CD1c-positive myeloid dendritic cell (primary cell): Measurements from ENCODE around the gene NGFR.
"Not testable (repeated sequence)": the region's sequence is repeated elsewhere in the genome, so short reads cannot be mapped to it uniquely, and the experiment has no call there.

ENCODE experiments used
- DNase-seq: peaks from one replicate; pipeline ENCODE4 v3.0.0-alpha.2; 2016; ENCODE audit errors: extremely low spot score

The NGFR gene

GRCh38 chr17:49496183-49496866, 1.2 kb downstream of the NGFR start:
- DNase-seq, result peak; percentile 81

- DNase-seq, result no peak
Observed at GRCh38 chr17:49496867-49497147, 1.7 kb downstream of the NGFR start.

GRCh38 chr17:49497148-49498028, 2.3 kb downstream of the NGFR start:
- no peak for DNase-seq

GRCh38 chr17:49498029-49498615, 3.0 kb downstream of the NGFR start:
- DNase-seq, result no peak

- DNase-seq, result no peak
Observed at GRCh38 chr17:49501496-49501895, 6.4 kb downstream of the NGFR start.

GRCh38 chr17:49502254-49502653, 7.2 kb downstream of the NGFR start:
- DNase-seq, result no peak

- not testable (repeated sequence) for DNase-seq
Observed at GRCh38 chr17:49502680-49503079, 7.6 kb downstream of the NGFR start.

- no peak for DNase-seq
Observed at GRCh38 chr17:49504369-49504768, 9.3 kb downstream of the NGFR start.

- no peak for DNase-seq
Observed at GRCh38 chr17:49505854-49506253, 10.8 kb downstream of the NGFR start.

- DNase-seq, result no peak
Observed at GRCh38 chr17:49506282-49506681, 11.2 kb downstream of the NGFR start.

- no peak for DNase-seq
Observed at GRCh38 chr17:49508061-49508865, 13.2 kb downstream of the NGFR start.

GRCh38 chr17:49508866-49509587, 13.9 kb downstream of the NGFR start:
- DNase-seq, result no peak

- DNase-seq, result no peak
Observed at GRCh38 chr17:49509588-49509917, 14.5 kb downstream of the NGFR start.

- DNase-seq, result no peak
Observed at GRCh38 chr17:49510059-49510719, 15.1 kb downstream of the NGFR start.

GRCh38 chr17:49510720-49511110, 15.6 kb downstream of the NGFR start:
- no peak for DNase-seq

- DNase-seq, result no peak
Observed at GRCh38 chr17:49511810-49512209, 16.7 kb downstream of the NGFR start.

- no peak for DNase-seq
Observed at GRCh38 chr17:49512296-49513043, 17.4 kb downstream of the NGFR start.

GRCh38 chr17:49513044-49513395, 17.9 kb downstream of the NGFR start:
- no peak for DNase-seq

GRCh38 chr17:49513641-49514040, 18.5 kb downstream of the NGFR start:
- no peak for DNase-seq

- DNase-seq, result no peak
Observed at GRCh38 chr17:49514071-49514721, 19.1 kb downstream of the NGFR start.
